Effector memory CD8-positive, alpha-beta T cell (primary cell): ENCODE measurements around the gene RNF7.

ENCODE experiments used
- ATAC-seq: fragments of 150-1000 bp; cut with Tn5 transposase; replicated peaks from 2 replicates; pipeline ENCODE4 v1.10.0; 2021; ENCODE audit warnings: mild to moderate bottlenecking, moderate library complexity
- DNase-seq, 3 experiments: peaks; one replicate each; pipeline ENCODE4 v3.0.0; 2021
- H3K27ac Mint-ChIP-seq, 2 donors: one replicate each; pipeline ENCODE4 v1.8.0; 2022; ENCODE audit warnings: mild to moderate bottlenecking in 2 of 2, mixed read lengths in 2 of 2, moderate library complexity in 2 of 2
- H3K27me3 Mint-ChIP-seq, 2 donors: one replicate each; pipeline ENCODE4 v1.8.0; 2022; ENCODE audit warnings: mixed read lengths in 2 of 2
- H3K36me3 Mint-ChIP-seq: one replicate; pipeline ENCODE4 v1.8.0; 2022; ENCODE audit warnings: mild to moderate bottlenecking, moderate library complexity, mixed read lengths; ENCODE audit not compliant: insufficient read depth
- H3K4me1 Mint-ChIP-seq, 2 donors: one replicate each; pipeline ENCODE4 v1.8.0; 2022; ENCODE audit warnings: low read depth in 2 of 2, mixed read lengths in 2 of 2
- H3K4me3 Mint-ChIP-seq, 2 donors: one replicate each; pipeline ENCODE4 v1.8.0; 2022; ENCODE audit warnings: mild to moderate bottlenecking in 2 of 2, mixed read lengths in 2 of 2, moderate library complexity in 2 of 2
- H3K9me3 Mint-ChIP-seq, 2 donors: one replicate each; pipeline ENCODE4 v1.8.0; 2022; ENCODE audit warnings: mixed read lengths in 2 of 2

RNF7 gene

GRCh38 chr3:141722081-141722480, 16.0 kb upstream of the RNF7 start:
- Mint-ChIP-seq H3K4me3 (no peak overlapping the region), H3K36me3 (no peaks in the 10 kb centered on the region), H3K4me1 (no peaks in the 10 kb centered on the region), H3K27ac (no peak overlapping the region), H3K9me3 (no peaks in the 10 kb centered on the region), H3K27me3 (peaks cover 17 to 26% of the 10 kb centered on the region in 2 donors)
- DNase-seq (no peak), ATAC-seq (no peak)

DNA sequence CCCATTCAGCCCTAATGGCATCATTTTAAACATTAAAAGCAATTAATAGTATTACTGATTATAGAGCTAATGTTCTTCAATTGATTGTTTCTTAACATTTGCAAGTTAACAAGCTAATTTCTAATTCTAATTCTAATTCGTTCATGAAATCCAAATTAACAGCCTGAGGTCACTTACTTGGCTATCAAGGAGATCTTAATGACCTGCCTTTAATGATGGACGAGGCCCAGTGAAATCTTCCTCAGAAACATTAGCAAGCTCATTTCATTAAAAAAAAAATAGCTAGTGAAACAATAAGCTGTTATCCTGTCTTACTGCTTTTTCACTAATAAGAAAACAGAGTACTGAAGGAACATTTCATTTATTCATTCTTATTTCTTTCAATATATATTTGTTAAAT, 15.4 kb upstream of the RNF7 start:
- Mint-ChIP-seq H3K36me3 (no peaks in the 10 kb centered on the region), H3K27ac (no peak overlapping the region), H3K9me3 (no peaks in the 10 kb centered on the region), H3K27me3 (peaks cover 17 to 29% of the 10 kb centered on the region in 2 donors), H3K4me3 (no peak overlapping the region), H3K4me1 (no peaks in the 10 kb centered on the region)
- ATAC-seq (no peak), DNase-seq (no peak)

DNA sequence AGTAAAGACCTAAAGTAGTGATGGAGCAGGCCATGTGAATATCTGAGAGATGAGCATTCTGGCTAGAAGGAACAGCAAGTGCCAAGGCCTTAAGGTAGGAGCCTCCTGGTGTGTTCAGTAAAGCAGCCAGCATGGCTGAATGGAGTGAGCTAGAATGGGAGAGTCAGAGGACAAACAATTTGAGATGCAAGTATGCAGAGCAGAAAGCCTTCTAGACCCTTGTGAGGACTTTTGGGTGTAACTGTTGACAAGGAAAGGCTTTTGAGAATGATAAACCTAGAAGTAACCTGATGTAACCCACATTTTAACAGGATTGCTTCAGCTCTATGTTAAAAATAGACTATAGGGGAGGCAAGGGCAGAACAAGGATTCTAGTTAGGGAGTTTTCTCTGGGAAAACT, 14.8 kb upstream of the RNF7 start:
- H3K9me3 Mint-ChIP-seq, result no peaks in the 10 kb centered on the region
- peaks cover 22 to 35% of the 10 kb centered on the region in 2 donors for H3K27me3 Mint-ChIP-seq
- no peak overlapping the region for H3K27ac Mint-ChIP-seq
- H3K4me3 Mint-ChIP-seq, result no peak overlapping the region
- no peak for DNase-seq
- no peaks in the 10 kb centered on the region for H3K36me3 Mint-ChIP-seq
- ATAC-seq, result no peak
- H3K4me1 Mint-ChIP-seq, result no peaks in the 10 kb centered on the region

DNA sequence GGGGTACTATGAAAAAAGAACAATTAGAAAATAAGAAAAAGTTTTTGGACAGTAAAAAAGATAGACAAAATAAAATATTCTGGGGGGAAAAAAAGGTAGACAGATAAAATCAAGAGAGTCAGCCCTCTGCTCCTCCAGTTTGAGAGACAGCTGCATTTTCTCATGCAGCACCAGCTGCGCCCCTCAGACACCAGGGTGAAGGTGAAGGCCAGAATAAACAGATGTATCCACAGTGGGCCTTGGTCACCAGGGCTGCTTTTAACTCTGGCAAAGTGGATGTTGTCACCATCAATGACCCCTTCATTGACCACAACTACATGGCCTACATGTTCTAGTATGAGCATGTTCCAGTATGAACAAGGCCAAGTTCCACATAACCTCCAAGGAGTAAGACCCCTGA, 13.9 kb upstream of the RNF7 start:
- ATAC-seq (no peak), DNase-seq (no peak)
- Mint-ChIP-seq H3K4me1 (no peaks in the 10 kb centered on the region), H3K4me3 (no peak overlapping the region), H3K9me3 (no peaks in the 10 kb centered on the region), H3K27me3 (peaks cover 24 to 35% of the 10 kb centered on the region in 2 donors), H3K27ac (no peak overlapping the region), H3K36me3 (no peaks in the 10 kb centered on the region)

GRCh38 chr3:141725036-141725435, 13.1 kb upstream of the RNF7 start:
- Mint-ChIP-seq H3K27ac (no peak overlapping the region), H3K36me3 (no peaks in the 10 kb centered on the region), H3K9me3 (no peaks in the 10 kb centered on the region), H3K4me1 (no peaks in the 10 kb centered on the region), H3K4me3 (no peak overlapping the region), H3K27me3 (peaks cover 19 to 29% of the 10 kb centered on the region in 2 donors)
- no peak for DNase-seq
- ATAC-seq, result no peak

DNA sequence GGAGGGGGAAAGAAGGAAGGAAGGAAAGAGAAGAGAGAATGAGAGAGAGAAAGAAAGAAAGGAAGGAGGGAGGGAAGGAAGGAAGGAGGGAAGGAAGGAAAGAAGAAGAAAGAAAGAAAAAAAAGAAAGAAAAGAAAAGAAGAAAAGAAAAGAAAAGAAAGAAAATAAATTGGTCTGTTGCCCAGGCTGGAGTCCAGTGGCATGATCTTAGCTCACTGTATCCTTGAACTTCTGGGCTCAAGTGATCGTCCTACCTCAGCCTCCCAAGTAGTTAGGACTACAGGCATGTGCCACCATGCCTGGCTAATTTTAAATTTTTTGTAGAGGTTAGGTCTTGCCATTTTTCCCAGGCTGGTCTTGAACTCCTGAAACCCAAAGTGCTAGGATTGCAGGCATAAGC, 11.6 kb upstream of the RNF7 start:
- ATAC-seq (no peak), DNase-seq (no peak)
- no peaks in the 10 kb centered on the region for H3K9me3 Mint-ChIP-seq
- H3K4me3 Mint-ChIP-seq, result no peak overlapping the region
- no peaks in the 10 kb centered on the region for H3K36me3 Mint-ChIP-seq
- peaks cover 16 to 22% of the 10 kb centered on the region in 2 donors for H3K27me3 Mint-ChIP-seq
- no peaks in the 10 kb centered on the region for H3K4me1 Mint-ChIP-seq
- no peak overlapping the region for H3K27ac Mint-ChIP-seq

DNA sequence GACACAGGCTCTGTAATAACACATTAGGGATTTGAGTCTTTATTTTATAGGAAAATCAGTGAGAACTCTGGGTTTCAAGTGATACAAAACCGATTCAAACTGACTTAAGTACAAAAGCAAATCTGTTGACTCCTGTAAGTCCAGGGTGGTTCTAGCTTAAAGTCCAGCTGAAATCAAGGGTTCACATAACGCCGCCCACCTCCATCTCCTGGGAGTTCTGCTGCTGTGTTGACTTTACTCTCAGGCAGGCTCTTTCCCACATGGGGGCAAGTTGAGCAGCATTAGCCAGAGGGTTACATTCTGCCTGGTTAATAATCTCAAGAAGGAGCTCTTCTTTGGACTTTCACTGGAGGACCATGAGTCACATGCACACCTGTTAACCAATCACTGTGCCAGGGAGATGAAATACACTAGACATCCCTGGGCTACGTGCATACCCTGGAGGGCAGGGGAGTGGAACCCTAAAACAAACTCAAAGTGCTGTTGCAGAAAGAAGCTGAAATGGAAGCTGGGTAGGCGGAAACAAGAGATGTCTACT, 9.7 kb upstream of the RNF7 start:
- ATAC-seq, result no peak
- DNase-seq, result no peak
- H3K27ac Mint-ChIP-seq, result no peak overlapping the region
- no peak overlapping the region for H3K4me3 Mint-ChIP-seq
- H3K27me3 Mint-ChIP-seq, result peaks cover 14 to 19% of the 10 kb centered on the region in 2 donors
- H3K9me3 Mint-ChIP-seq, result no peaks in the 10 kb centered on the region
- H3K36me3 Mint-ChIP-seq, result no peaks in the 10 kb centered on the region
- no peaks in the 10 kb centered on the region for H3K4me1 Mint-ChIP-seq

DNA sequence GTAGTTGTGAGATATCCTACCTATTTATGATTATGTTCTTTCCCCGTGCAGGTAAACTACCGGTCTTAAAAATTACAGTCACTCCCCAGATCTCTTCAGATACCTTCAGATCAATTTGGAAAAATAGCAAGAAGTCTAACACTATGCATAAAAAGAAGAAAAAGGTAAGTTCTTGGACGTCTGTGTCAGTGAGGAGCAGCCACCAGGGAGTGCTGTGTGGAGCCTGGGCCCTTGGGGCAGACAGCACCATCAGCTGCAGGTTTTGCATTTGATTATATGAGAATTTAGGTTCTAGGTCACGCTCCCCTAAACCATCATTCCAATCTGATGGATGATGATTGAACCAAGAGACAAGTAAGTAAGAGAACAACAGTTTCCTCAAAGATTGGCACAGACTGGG, 8.9 kb upstream of the RNF7 start:
- no peaks in the 10 kb centered on the region for H3K9me3 Mint-ChIP-seq
- H3K4me3 Mint-ChIP-seq, result no peak overlapping the region
- no peaks in the 10 kb centered on the region for H3K36me3 Mint-ChIP-seq
- no peak overlapping the region for H3K27ac Mint-ChIP-seq
- no peaks in the 10 kb centered on the region for H3K4me1 Mint-ChIP-seq
- peaks cover 14 to 19% of the 10 kb centered on the region in 2 donors for H3K27me3 Mint-ChIP-seq
- DNase-seq, result no peak
- ATAC-seq, result no peak

- DNase-seq (no peak), ATAC-seq (no peak)
- Mint-ChIP-seq H3K27me3 (no peaks in the 10 kb centered on the region), H3K27ac (no peak overlapping the region), H3K9me3 (no peaks in the 10 kb centered on the region), H3K4me3 (no peak overlapping the region), H3K36me3 (peaks cover 13% of the 10 kb centered on the region), H3K4me1 (peaks cover 7 to 12% of the 10 kb centered on the region in 2 donors)
Observed at GRCh38 chr3:141735176-141735575, 2.9 kb upstream of the RNF7 start.

GRCh38 chr3:141735770-141736465, 2.2 kb upstream of the RNF7 start:
- no peak for DNase-seq
- Mint-ChIP-seq H3K27ac (no peak overlapping the region), H3K27me3 (no peaks in the 10 kb centered on the region), H3K4me3 (no peak overlapping the region), H3K9me3 (no peaks in the 10 kb centered on the region), H3K36me3 (peaks cover 13% of the 10 kb centered on the region), H3K4me1 (peaks cover 9 to 19% of the 10 kb centered on the region in 2 donors)
- no peak for ATAC-seq

GRCh38 chr3:141737093-141737492, 1.0 kb upstream of the RNF7 start:
- no peak overlapping the region for H3K27ac Mint-ChIP-seq
- H3K4me1 Mint-ChIP-seq, result peaks cover 14 to 26% of the 10 kb centered on the region in 2 donors
- H3K36me3 Mint-ChIP-seq, result peaks cover 20% of the 10 kb centered on the region
- no peak for ATAC-seq
- H3K4me3 Mint-ChIP-seq, result no peak overlapping the region
- no peaks in the 10 kb centered on the region for H3K27me3 Mint-ChIP-seq
- no peaks in the 10 kb centered on the region for H3K9me3 Mint-ChIP-seq
- no peak for DNase-seq

- Mint-ChIP-seq H3K36me3 (peaks cover 26% of the 10 kb centered on the region), H3K27me3 (no peaks in the 10 kb centered on the region), H3K27ac (peak overlapping the region; percentile 98 to 99), H3K4me1 (peaks cover 14 to 29% of the 10 kb centered on the region in 2 donors), H3K9me3 (no peaks in the 10 kb centered on the region), H3K4me3 (peak overlapping the region; percentile 98)
- ATAC-seq (no peak), DNase-seq (no peak)
Observed at GRCh38 chr3:141737678-141738021, 448 bp upstream of the RNF7 start.

DNA sequence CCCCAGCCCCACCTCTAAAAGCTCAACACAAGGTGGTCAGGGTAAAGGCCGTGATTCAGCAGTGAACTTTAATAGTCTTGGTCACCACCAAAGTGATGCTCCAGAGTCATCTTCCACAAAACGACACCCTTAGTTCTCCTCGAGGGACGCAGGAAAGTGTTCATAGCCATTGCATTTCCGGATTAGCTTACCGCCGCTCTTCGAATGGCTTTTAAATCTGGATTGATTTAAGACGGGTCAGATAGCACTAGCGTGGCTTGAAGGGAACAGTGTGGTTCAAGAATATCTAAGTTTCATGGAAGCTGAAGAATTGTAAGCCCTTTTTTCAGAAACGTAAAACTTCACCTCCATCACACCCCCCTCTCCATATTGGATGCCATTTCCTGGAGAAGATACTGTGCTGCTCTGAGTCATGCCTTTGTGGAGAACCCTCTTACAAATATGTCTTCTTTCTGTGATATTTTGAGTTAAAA, 829 bp downstream of the RNF7 start:
- DNase-seq (peak in 1 of 3 experiments; percentile 29), ATAC-seq (no peak)
- no peaks in the 10 kb centered on the region for H3K9me3 Mint-ChIP-seq
- H3K4me1 Mint-ChIP-seq, result peaks cover 14 to 29% of the 10 kb centered on the region in 2 donors
- peak overlapping the region; percentile 98 to 99 for H3K27ac Mint-ChIP-seq
- peak overlapping the region; percentile 98 for H3K4me3 Mint-ChIP-seq
- H3K27me3 Mint-ChIP-seq, result no peaks in the 10 kb centered on the region
- H3K36me3 Mint-ChIP-seq, result peaks cover 38% of the 10 kb centered on the region

DNA sequence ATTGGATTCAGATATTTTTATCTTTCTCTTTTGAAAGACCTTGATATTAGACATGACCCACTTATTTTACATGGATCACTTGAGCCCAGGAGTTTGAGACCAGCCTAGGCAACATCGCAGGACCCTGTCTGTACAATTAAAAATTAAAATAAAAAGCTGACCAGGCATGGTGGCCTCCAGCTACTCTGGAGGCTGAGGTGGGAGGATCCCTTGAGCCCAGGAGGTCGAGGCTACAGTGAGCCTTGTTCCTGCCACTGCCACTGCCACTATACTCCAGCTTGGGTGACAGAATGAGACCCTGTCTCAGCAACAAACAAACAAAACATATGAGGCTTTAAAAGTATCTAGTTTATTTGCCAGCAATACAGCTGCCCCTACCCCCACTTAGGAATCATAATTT, 1.6 kb downstream of the RNF7 start:
- H3K36me3 Mint-ChIP-seq, result peaks cover 46% of the 10 kb centered on the region

More for the DNA sequence above, 1.6 kb downstream of the RNF7 start:
- Mint-ChIP-seq H3K9me3 (no peaks in the 10 kb centered on the region), H3K27ac (peak overlapping the region; percentile 98 to 99), H3K4me3 (peak overlapping the region; percentile 98), H3K4me1 (peaks cover 20 to 37% of the 10 kb centered on the region in 2 donors), H3K27me3 (no peaks in the 10 kb centered on the region)
- DNase-seq, result no peak
- no peak for ATAC-seq
